CD14-positive monocyte (primary cell): ENCODE measurements around the gene CCR7. TPM values are rescaled to one million over a fixed set of nuclear protein-coding genes. Genes with fewer than 3 reads are reported as not detected.

Experiments
- DNase-seq, 3 donors: peaks; one replicate each; pipeline ENCODE4 v3.0.0-alpha.2; 2011 to 2022
- H2AFZ ChIP-seq: 2 replicates; pipeline ENCODE4 v1.6.0; 2012; ENCODE audit warnings: mild to moderate bottlenecking, low read depth, low read length, inconsistent platforms; ENCODE audit not compliant: insufficient read depth, poor library complexity, severe bottlenecking
- H3K27ac ChIP-seq, 2 donors: 1 replicate in 1 of 2; 2 replicates in 1 of 2; pipeline ENCODE4 v1.5.1; 2012 to 2013; ENCODE audit warnings: low read length in 2 of 2, control low read depth in 1 of 2, inconsistent platforms in 1 of 2, low read depth in 1 of 2, mild to moderate bottlenecking in 1 of 2
- H3K27me3 ChIP-seq, 2 donors: one replicate each; pipeline versions ENCODE4 v1.6.0 to v1.6.1; 2011 to 2013; ENCODE audit warnings: low read length in 2 of 2; ENCODE audit not compliant: control insufficient read depth in 2 of 2, insufficient read depth in 2 of 2
- H3K36me3 ChIP-seq, 2 donors: replicated peaks in 1 of 2; 1 replicate in 1 of 2; 2 replicates in 1 of 2; pipeline versions ENCODE4 v1.5.1 to v1.6.1; 2012 to 2013; ENCODE audit warnings: low read length in 2 of 2, control low read depth in 1 of 2, inconsistent platforms in 1 of 2, mild to moderate bottlenecking in 1 of 2; ENCODE audit not compliant: insufficient read depth in 2 of 2, control insufficient read depth in 1 of 2
- H3K4me1 ChIP-seq, 2 donors: 1 replicate in 1 of 2; 2 replicates in 1 of 2; pipeline versions ENCODE4 v1.5.1 to v1.6.1; 2012 to 2013; ENCODE audit warnings: low read length in 2 of 2, control low read depth in 1 of 2, inconsistent platforms in 1 of 2, mild to moderate bottlenecking in 1 of 2, moderate library complexity in 1 of 2; ENCODE audit not compliant: insufficient read depth in 2 of 2, control insufficient read depth in 1 of 2
- H3K4me2 ChIP-seq: replicated peaks from 2 replicates; pipeline ENCODE3; 2012; ENCODE audit warnings: low read length, moderate library complexity, mild to moderate bottlenecking; ENCODE audit not compliant: poor library complexity, severe bottlenecking; ENCODE audit errors: extremely low read depth
- H3K4me3 ChIP-seq, 3 experiments: fragments of 200-600 bp in 1 of 3; sonication (generic) in 1 of 3; replicated peaks in 1 of 3; 1 replicate in 2 of 3; 2 replicates in 1 of 3; pipeline ENCODE4 v1.5.1; 2011 to 2013; ENCODE audit warnings: low read length in 3 of 3, mild to moderate bottlenecking in 3 of 3, control low read depth in 2 of 3, low read depth in 2 of 3, inconsistent platforms in 1 of 3, moderate library complexity in 1 of 3
- H3K79me2 ChIP-seq: 2 replicates; pipeline ENCODE4 v1.6.0; 2012; ENCODE audit warnings: mild to moderate bottlenecking, control low read depth, inconsistent platforms, low read length, moderate library complexity; ENCODE audit not compliant: insufficient read depth
- H3K9ac ChIP-seq: 2 replicates; pipeline ENCODE4 v1.6.0; 2017; ENCODE audit warnings: low read length, mild to moderate bottlenecking; ENCODE audit not compliant: insufficient read depth, poor library complexity, severe bottlenecking
- H3K9me3 ChIP-seq, 2 donors: replicated peaks in 1 of 2; 1 replicate in 1 of 2; 2 replicates in 1 of 2; pipeline versions ENCODE4 v1.5.1 to v1.6.1; 2012 to 2013; ENCODE audit warnings: low read length in 2 of 2, control low read depth in 1 of 2; ENCODE audit not compliant: control insufficient read depth in 1 of 2, insufficient read depth in 1 of 2
- H4K20me1 ChIP-seq: 2 replicates; pipeline ENCODE4 v1.6.0; 2012; ENCODE audit warnings: mild to moderate bottlenecking, low read length, control low read depth, moderate library complexity; ENCODE audit not compliant: insufficient read depth
- H3K27ac Mint-ChIP-seq, 7 donors: one replicate each; pipeline ENCODE4 v1.8.0; 2020; ENCODE audit warnings: mild to moderate bottlenecking in 7 of 7, mixed read lengths in 7 of 7, moderate library complexity in 6 of 7, inconsistent platforms in 2 of 7
- H3K27me3 Mint-ChIP-seq, 3 donors: one replicate each; pipeline ENCODE4 v1.8.0; 2021 to 2022; ENCODE audit warnings: low read depth in 3 of 3, mild to moderate bottlenecking in 3 of 3, mixed read lengths in 3 of 3, moderate library complexity in 3 of 3, inconsistent platforms in 1 of 3
- H3K36me3 Mint-ChIP-seq, 2 donors: one replicate each; pipeline ENCODE4 v1.8.0; 2020; ENCODE audit warnings: mixed read lengths in 2 of 2, inconsistent platforms in 1 of 2, mild to moderate bottlenecking in 1 of 2
- H3K4me1 Mint-ChIP-seq: one replicate; pipeline ENCODE4 v1.8.0; 2020; ENCODE audit warnings: mild to moderate bottlenecking, mixed read lengths
- H3K4me3 Mint-ChIP-seq, 2 donors: one replicate each; pipeline ENCODE4 v1.8.0; 2020; ENCODE audit warnings: mild to moderate bottlenecking in 2 of 2, mixed read lengths in 2 of 2, moderate library complexity in 1 of 2
- H3K9me3 Mint-ChIP-seq, 7 donors: one replicate each; pipeline ENCODE4 v1.8.0; 2020 to 2022; ENCODE audit warnings: mixed read lengths in 7 of 7, mild to moderate bottlenecking in 6 of 7, moderate library complexity in 6 of 7, inconsistent platforms in 2 of 7
- whole genome bisulfite sequencing: methylation state at CpG from one replicate; pipeline ENCODE4 v1.1.5; 2013; ENCODE audit warnings: missing lambda C conversion rate; ENCODE audit not compliant: insufficient coverage; 5-methylcytosine and 5-hydroxymethylcytosine counted together
- intact Hi-C, 2 donors: fragments of 100-400 bp; cut with micrococcal nuclease; formaldehyde crosslinking; loops; one replicate each; pipeline versions ENCODE4 v1.15.0 to v1.15.1; 2023
- polyA plus RNA-seq, 3 donors: library from polyadenylated mRNA; depleted of rRNA in 1 of 3; unstranded in 2 of 3; stranded (reverse) in 1 of 3; fragments of 300-500 nt in 2 of 3; fragments of >200 nt in 1 of 3; fragmentation: Illumina TruSeq in 2 of 3; gene quantifications; 1 replicate in 2 of 3; 2 replicates in 1 of 3; pipeline ENCODE4 v1.2.3, GENCODE V29; 2012 to 2021
- TF ChIP-seq, protein P1 (sequence below): fragments of 200-600 bp; IDR thresholded peaks from one replicate; pipeline ENCODE4 v1.8.0; 2022; ENCODE audit warnings: antibody characterized with exemption, mild to moderate bottlenecking

The CCR7 gene
- polyA plus RNA-seq, 3 donors = 0.15 to 2.1 (median 1.2) TPM

DNA sequence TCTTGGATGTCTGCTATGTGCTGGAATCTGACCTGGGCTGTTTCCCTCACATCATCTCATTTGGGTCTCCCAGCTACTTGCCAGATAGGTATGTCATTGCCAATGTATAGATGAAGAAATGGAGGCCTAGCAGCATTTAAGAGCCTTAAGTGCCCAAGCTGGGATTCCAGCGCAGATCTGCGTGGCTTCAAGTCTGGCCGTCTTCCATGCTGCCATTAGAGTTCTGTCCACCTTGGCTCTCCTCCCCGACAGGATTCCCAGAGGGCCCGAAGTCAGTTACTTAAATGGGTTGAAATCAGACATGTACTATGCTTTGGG is 33.0 kb upstream of the CCR7 start:
- peak overlapping the region in 1 of 2 donors; percentile 51 for H3K4me3 Mint-ChIP-seq
- H3K27ac Mint-ChIP-seq = peak overlapping the region in 1 of 7 donors; percentile 63
- Histone ChIP-seq H3K36me3 (no peaks in the 10 kb centered on the region), H3K79me2 (no peaks in the 10 kb centered on the region), H3K27me3 (no peaks in the 10 kb centered on the region), H3K4me3 (no peak overlapping the region), H3K4me1 (peaks cover 11 to 13% of the 10 kb centered on the region in 2 donors), H3K27ac (no peak overlapping the region), H2AFZ (no peak overlapping the region), H3K9ac (no peak overlapping the region), H4K20me1 (no peaks in the 10 kb centered on the region), H3K4me2 (no peak overlapping the region), H3K9me3 (no peaks in the 10 kb centered on the region)
- H3K9me3 Mint-ChIP-seq = peaks cover 0 to 2% (median 0%) of the 10 kb centered on the region in 7 donors
- no peaks in the 10 kb centered on the region for H3K36me3 Mint-ChIP-seq
- intact Hi-C loops = no loop called here
- H3K27me3 Mint-ChIP-seq = no peaks in the 10 kb centered on the region
- TF ChIP-seq, protein P1, sequence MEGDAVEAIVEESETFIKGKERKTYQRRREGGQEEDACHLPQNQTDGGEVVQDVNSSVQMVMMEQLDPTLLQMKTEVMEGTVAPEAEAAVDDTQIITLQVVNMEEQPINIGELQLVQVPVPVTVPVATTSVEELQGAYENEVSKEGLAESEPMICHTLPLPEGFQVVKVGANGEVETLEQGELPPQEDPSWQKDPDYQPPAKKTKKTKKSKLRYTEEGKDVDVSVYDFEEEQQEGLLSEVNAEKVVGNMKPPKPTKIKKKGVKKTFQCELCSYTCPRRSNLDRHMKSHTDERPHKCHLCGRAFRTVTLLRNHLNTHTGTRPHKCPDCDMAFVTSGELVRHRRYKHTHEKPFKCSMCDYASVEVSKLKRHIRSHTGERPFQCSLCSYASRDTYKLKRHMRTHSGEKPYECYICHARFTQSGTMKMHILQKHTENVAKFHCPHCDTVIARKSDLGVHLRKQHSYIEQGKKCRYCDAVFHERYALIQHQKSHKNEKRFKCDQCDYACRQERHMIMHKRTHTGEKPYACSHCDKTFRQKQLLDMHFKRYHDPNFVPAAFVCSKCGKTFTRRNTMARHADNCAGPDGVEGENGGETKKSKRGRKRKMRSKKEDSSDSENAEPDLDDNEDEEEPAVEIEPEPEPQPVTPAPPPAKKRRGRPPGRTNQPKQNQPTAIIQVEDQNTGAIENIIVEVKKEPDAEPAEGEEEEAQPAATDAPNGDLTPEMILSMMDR = no peak
- peaks cover 18% of the 10 kb centered on the region for H3K4me1 Mint-ChIP-seq
- DNase-seq = no peak
- WGBS = 100% methylated on average over 2 of the region's 5 CpGs

DNA sequence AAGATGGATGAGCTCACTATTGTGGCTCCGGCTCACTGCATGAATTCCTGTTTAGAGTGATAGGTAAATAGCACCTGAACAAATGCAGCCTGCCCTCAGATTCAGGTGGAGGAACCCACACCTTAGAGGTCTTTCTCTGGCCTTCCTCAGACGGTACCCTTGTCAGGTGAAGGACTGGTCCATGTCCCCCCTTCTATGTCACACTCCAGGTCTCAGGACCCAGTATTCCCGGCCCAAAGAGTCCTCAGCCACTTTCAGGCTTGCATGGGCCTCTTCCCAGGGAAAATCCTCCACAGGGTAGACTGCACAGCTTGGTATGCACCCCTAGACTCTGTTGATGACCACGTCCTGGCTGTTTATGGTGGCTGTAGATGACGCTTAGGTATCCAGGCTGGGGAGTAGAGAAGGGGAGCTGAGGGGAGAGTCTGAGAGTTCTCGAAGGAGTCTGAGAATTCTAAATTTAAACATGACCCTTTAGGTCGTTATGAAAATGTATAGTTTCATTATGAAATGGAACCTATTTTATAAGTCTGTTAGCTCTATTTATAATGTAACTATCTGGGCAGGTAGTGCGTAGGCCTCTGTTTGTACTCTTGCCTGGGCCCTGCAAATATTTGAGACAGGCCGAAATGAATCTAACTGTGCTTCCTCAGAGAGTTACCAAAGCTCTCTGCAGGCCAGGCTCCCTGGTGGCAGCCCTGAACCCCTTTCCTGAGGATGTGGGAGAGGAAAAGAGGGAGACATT is 32.5 kb upstream of the CCR7 start:
- Histone ChIP-seq H3K27ac (no peak overlapping the region), H4K20me1 (no peaks in the 10 kb centered on the region), H3K4me1 (peaks cover 11 to 13% of the 10 kb centered on the region in 2 donors), H3K79me2 (no peaks in the 10 kb centered on the region), H3K4me3 (no peak overlapping the region), H3K36me3 (no peaks in the 10 kb centered on the region), H3K27me3 (no peaks in the 10 kb centered on the region), H3K9ac (no peak overlapping the region), H3K4me2 (no peak overlapping the region), H2AFZ (no peak overlapping the region), H3K9me3 (no peaks in the 10 kb centered on the region)
- no peak for DNase-seq
- TF ChIP-seq, protein P1 = no peak
- 89% methylated on average over 8 of the region's 9 CpGs for WGBS
- Mint-ChIP-seq H3K27ac (peak overlapping the region in 2 of 7 donors; percentile 53 to 63), H3K9me3 (peaks cover 0 to 2% (median 0%) of the 10 kb centered on the region in 7 donors), H3K36me3 (no peaks in the 10 kb centered on the region), H3K27me3 (no peaks in the 10 kb centered on the region), H3K4me3 (no peak overlapping the region), H3K4me1 (peaks cover 18% of the 10 kb centered on the region)
- intact Hi-C loops = no loop called here
